GM18498 (cell line): Measurements from ENCODE around the gene MAGEB17.
"Not testable (repeated sequence)": the region's sequence is repeated elsewhere in the genome, so short reads cannot be mapped to it uniquely, and the experiment has no call there.

Experiments
- ATAC-seq: cut with Tn5 transposase; IDR thresholded peaks from one replicate; pipeline ENCODE4 v1.9.1; 2021; ENCODE audit warnings: mild to moderate bottlenecking, moderate library complexity; ENCODE audit not compliant: unreplicated experiment

Gene MAGEB17

GRCh38 chrX:16155581-16156096 lies 11.6 kb upstream of the MAGEB17 start:
- no peak for ATAC-seq

DNA sequence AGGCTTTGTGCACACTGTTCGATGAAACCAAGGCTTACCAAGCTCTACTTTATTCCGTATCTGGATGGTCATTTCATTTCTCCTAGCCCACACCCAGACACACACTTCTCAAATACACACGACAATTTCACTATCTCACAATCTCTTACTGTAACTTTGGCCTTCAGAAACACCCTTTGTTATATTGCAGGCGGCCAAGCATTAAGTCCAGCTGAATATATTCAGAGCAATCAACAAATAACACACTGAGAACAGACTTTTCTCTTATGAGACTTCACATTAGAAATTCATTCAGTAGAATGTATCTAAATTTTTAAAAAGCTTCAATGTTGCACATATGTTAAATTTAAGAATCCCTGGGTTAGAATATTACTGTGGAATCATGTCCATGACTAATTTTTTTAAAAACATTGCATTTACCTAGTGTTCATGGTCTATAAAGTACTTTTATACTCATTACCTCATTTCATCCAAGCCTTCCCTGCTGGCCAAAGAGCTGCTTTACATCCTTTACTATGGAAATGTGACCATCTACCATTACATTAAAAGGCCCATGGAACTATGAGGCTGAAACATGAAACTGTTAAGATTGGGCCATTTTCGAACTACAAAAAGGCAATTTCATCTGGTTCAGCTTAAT lies 10.5 kb upstream of the MAGEB17 start:
- ATAC-seq, result no peak

DNA sequence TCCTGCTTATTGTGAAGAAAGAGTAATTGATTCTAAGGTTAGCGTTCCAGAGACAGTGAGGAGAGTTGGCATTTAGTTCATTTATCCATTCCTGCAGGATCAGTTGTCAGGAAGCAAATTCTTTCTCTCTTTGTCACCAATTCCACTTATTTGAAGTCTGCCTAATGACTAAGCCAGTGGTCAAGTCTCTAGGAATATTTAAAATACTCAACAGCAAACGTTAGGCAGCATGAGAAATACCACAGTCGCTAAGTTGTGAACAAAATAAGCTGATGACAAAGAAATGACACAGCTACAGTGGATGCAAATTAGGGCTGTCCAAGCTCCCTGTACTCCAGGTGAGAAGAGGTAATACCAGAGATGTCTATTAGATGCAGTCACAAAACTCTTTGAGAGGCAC lies 6.6 kb upstream of the MAGEB17 start:
- no peak for ATAC-seq

- ATAC-seq, result not testable (repeated sequence)
Measured at GRCh38 chrX:16161173-16161572, 6.1 kb upstream of the MAGEB17 start.

DNA sequence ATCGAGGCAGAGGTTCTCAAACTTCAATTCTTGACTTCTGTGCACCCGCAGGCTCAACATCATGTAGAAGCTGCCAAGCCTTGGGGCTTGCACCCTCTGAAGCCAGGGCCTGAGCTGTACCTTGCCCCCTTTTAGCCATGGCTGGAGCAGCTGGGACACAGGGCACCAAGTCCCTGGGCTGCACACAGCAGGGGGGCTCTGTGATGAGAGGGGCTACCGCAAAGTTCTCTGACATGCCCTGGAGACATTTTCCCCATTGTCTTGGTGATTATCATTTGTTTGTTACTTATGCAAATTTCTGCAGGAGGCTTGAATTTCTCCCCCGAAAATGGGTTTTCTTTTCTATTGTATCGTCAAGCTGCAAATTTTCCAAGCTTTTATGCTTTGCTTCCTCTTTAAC lies 4.9 kb upstream of the MAGEB17 start:
- ATAC-seq, result no peak

GRCh38 chrX:16164748-16165147 lies 2.5 kb upstream of the MAGEB17 start:
- ATAC-seq, result no peak

DNA sequence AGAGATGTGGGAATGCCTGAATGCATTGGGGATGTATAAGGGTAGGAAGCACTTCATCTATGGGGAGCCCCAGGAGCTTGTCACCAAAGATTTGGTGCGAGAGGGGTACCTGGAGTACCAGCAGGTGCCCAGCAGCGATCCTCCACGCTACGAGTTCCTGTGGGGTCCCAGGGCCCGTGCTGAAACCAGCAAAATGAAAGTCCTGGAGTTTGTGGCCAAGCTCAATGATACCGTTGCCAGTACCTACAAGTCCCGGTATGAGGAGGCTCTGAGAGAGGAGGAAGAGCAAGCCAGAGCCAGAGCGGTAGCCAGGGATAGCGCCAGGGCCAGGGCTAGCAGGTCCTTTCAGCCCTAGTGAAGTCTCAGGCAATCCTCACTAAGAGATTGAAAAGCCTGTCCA lies 3.8 kb downstream of the MAGEB17 start:
- ATAC-seq, result no peak

DNA sequence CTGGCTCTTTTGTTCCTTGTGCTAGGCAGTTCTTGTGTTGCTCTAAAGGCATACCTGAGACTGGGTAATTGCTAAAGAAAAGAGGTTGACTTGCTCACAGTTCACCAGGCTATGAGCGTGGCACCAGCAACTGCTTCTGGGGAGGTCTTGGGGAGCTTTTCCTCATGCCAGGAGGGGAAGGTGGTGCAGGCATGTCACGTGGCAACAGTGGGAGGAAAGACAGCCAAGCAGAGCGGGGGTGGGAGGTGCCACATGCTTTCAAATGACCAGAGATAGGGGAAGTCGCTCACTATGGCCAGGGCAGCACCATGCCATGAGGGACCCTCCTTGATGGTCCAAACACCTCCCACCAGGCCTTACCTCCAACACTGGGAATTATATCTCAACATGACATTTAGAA lies 4.7 kb downstream of the MAGEB17 start:
- ATAC-seq, result no peak

GRCh38 chrX:16172391-16172790 lies 5.1 kb downstream of the MAGEB17 start:
- no peak for ATAC-seq

DNA sequence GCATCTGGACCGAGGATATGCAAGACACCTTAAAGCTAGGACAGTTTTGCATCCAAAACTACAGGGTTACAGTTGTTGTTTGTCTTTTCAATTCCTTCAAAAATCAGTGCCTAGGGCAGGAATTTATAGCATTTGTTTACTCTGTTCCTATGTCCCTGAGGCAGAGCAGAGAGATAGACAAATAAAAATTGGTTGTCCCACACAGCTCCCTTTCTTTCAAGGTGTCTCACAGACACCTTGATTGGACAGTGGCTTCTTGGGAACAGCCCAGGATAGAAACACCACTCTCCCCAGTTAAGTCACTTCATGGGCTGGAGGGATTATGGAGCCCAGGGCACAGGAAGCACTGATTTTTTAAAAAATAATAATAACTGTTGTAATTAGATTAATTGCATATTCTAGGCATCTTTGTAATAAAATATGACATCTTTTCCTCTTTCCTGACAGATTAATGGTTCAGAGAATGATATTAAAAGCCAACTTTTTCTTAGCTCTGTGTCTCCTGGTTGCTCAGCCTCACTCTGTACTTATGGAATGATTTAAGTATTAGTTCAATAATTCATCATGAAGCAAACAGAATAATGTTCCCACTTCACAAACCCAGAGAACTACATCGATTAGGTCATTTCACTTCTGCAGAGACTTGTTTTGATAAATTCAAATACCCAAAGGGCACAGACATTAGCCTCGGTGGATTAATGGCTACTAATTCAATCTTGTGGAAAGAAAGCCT lies 8.2 kb downstream of the MAGEB17 start:
- no peak for ATAC-seq

GRCh38 chrX:16177260-16177659 lies 10.0 kb downstream of the MAGEB17 start:
- ATAC-seq, result no peak

DNA sequence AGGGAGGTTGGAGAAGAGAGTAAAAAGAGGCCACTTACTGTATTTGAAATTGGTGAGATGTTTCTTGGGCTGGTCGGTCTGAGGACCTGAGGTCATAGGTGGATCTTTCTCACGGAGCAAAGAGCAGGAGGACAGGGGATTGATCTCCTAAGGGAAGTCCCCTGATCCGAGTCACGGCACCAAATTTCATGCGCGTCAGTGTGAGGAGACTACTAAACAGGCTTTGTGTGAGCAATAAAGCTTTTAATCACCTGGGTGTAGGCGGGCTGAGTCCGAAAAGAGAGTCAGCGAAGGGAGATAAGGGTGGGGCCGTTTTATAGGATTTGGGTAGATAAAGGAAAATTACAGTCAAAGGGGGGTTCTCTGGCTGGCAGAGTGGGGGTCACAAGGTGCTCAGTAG lies 16.6 kb downstream of the MAGEB17 start:
- ATAC-seq, result not testable (repeated sequence)

DNA sequence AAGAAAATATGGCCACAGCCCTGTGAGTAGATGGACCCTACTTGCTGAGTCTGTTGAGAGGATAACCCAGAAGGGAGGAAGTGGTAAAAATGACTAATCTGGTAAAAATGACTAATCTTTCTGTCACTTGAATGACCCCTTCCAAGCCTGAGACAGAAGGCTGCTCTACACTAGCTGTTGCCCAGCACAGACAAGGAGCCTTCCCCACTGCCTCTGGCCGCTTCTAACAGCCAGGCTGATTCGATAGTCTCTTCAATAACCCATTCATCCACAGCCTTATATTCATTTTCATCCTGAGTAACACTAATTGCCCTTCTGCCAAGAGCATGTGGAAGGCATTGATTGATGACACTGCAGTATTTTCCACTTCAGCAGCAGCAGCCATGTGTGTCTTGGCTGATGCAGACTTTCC lies 18.4 kb downstream of the MAGEB17 start:
- ATAC-seq, result peak; percentile 84

- no peak for ATAC-seq
Measured at GRCh38 chrX:16186380-16187007, 19.2 kb downstream of the MAGEB17 start.

DNA sequence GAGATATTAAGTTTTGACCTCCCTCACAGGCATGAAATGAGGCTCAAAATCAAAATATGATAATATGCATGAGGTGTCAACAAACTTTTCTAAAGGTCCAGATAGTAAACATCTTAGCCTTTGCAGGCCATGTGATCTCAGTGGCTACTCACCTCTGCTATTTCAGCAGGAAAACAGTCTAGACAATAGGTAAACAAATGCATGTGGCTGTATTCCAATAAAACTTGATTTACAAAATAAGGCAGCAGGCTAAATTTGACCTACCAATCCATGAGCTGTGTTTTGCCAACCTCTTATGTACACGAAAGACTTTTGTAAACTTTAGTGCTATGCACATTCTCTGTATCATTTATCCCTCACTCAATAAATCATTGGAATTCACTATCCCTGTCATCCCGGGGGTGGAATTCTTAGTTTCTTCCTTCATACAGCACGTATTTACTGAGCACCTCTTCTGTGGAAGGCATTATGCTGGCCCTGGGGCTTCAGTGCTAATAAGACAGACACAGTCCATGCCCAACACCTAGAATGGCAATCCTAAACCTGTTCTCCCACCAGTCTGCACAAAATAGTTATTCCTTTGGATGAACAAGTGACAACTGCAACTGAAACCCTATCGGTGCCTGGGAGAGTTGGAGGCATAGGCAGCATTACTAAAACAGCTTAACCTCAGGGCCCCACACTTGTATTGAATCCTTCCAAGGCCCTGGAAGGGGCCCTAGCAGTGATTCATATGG lies 19.9 kb downstream of the MAGEB17 start:
- no peak for ATAC-seq

DNA sequence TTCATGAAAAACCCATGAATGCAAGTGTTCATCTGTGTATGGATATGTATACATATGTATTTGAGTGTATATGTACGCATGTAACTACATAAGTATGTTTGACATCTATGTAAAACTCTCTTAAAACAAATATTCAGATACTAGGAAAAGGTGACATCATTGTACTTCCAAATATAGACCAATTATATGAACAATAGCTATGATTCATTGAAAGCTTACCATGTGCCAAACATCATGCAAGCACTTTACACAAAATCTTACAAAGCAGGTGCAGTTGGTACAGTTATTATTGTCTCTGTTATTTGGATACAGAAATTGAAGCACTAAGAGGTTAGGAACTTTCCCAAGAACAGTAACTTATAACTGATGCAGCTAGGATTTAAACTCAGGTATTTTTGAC lies 21.4 kb downstream of the MAGEB17 start:
- ATAC-seq, result no peak

DNA sequence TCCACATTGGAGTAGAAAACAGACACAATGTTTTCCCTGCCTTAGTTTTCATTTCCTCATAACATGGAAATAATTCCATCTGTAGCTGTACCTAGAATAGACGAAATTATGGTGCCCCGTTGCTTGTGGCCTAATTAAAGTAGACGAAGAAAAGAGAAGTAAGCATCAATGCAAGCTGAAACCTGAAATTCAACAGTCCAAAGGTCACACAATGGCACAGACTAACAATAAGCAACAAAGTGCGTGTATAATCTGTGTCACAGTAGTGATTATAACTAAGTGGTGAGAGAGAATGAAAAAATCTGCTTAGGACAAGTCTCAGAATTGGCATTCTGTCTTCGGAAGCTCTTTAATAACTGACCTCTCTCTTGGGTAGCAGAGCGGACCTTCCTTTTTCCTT lies 24.3 kb downstream of the MAGEB17 start:
- no peak for ATAC-seq

GRCh38 chrX:16196829-16197228 lies 29.5 kb downstream of the MAGEB17 start:
- ATAC-seq, result no peak

DNA sequence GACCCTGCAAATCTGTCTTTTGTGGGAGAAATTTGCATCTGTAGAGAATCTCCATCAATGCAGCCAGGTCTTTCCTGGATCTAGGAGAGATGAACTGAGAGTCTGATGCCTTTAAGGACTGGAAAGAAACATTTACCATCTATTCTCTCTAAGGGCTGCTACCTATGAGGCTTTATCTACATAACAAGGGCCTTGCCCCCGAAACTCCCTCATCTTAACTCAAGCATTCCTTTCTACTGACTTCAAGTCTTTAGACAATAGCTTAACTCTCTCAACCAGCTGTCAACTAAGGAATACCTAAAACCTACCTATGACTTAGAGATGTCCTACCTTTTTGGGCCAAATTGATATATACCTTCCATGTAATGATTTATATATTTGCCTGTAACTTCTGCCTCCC lies 32.1 kb downstream of the MAGEB17 start:
- no peak for ATAC-seq

DNA sequence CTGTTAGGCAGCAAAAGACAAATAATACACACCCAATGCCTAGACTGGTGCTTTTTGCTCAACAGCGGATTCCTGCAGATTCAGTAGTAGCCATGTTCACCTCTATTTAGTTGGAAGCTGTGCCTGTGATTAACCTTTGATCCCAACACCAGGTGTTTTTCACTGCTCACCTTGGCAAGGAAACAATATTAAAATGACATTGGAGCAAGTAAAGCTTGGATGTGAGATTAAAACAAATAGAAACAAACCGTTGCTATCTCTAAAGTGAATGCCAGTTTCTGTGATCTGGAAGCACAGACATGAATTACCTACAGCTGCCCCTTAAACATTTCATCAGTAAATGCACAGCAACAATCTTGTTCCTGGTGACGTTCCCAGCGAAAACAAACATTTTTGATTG lies 35.7 kb downstream of the MAGEB17 start:
- ATAC-seq, result no peak

GRCh38 chrX:16204538-16204937 lies 37.3 kb downstream of the MAGEB17 start:
- no peak for ATAC-seq
